Retina (tissue), 1 donor: ENCODE measurements around the gene HS1BP3.

Experiments
- DNase-seq: peaks from one replicate; pipeline ENCODE4 v3.0.0-alpha.2; 2016

The HS1BP3 gene, protein sequence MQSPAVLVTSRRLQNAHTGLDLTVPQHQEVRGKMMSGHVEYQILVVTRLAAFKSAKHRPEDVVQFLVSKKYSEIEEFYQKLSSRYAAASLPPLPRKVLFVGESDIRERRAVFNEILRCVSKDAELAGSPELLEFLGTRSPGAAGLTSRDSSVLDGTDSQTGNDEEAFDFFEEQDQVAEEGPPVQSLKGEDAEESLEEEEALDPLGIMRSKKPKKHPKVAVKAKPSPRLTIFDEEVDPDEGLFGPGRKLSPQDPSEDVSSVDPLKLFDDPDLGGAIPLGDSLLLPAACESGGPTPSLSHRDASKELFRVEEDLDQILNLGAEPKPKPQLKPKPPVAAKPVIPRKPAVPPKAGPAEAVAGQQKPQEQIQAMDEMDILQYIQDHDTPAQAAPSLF

DNA sequence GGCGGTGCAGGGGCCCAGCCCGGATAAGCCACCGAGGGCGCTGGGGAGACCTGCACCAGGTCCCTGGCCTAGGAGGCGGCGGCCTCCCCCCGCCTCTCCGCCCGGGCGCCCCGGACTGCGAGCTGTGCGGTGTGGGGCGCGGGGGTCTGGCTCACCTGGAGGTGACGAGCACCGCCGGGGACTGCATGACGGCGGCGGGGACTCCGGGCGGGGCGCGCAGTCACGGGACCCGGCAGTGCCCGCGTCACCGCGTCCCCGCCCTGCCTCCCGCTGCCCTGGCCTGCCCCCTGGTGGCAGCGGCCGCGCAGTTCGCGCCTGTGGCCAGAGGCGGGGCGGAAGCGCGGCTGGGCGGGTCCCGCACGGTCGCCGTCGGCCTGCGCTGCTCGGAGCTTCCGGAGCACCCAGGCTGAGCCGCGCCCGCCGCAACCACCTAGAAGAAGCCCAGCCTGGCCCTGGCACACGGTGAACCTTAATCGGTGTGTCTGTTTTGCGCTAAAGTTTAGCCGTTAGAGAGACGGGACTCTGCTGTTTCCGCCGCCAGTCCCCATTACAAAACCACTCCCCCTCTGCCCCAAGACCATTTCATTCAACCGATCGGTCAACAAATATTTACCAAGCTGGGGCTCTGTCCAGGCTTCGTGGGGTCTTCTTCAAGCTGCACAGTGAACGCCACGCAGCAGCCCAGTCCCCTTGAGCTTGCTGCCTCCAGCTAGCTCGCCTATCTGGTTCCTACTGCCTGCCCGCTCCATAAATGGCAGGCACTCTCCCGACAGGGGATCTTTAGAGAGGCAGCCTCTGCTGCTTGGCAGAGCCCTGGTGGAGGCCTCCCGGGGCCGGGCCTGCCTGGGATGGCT, at the start of gene HS1BP3:
TSS of gene HS1BP3 (minus strand) at position 222 of the 854 bp plus-strand sequence. CDS start at position 187, 35 bp downstream.
- peak; percentile 94 for DNase-seq

DNA sequence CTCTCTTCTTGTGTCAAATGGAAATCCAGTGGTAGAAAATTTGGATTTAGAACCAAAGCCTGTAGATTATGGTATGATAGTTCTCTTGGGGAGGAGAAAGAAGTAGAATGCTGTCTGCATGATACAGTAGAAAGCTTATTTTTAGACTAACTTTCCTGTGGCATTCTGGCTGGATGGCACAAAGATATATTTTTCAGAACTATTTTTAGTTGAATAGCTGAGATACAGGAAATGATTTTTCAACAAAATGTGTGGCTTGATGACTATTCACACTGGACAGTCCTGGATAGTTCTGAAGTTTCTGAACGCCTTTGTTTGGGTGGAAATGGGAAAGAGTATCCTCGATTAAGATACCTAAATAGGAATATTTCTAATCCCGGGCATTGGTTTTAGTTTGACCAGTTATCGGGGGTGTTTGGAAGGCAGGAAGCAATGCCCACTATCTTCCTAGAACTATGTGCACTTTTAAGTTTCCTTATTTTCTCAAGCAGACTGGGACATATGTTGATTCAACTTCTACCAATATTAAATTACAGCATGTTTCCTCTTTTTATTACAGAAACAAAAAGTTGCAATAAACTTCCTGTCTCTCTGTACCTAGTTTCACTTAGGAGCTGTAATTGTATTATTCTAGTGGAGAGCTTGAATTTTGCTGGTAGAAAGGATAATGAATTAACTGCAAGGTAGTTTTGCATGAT, 48.2 kb upstream of the HS1BP3 start:
- no peak for DNase-seq

DNA sequence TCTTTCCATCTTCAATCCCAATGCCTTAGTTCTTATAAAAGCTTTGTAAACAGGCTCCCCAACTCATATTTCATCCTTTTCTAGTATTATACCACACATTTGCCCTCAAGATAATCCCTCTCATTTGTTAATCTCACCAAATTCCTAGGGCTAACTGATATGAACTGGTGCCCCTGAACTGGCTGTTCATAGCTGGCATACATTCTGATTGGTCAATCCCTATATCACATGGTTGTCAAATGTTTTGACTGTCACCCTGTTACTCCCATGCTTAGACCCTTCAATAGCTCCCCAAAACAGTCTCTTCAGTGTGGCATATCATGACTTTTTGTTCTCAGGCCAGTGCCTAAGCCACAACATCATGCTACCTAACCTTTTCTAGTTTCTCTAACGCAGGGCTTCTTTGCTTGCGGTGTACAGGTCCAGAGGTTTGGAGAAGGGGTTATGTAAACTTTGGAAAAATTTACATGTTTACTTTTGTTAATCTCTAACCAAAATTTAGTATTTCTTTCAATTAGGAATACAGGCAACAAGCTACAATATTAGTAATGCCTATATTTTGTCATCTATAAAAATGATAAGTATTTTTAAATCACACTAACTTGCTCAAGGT, 46.5 kb upstream of the HS1BP3 start:
- DNase-seq: no peak

DNA sequence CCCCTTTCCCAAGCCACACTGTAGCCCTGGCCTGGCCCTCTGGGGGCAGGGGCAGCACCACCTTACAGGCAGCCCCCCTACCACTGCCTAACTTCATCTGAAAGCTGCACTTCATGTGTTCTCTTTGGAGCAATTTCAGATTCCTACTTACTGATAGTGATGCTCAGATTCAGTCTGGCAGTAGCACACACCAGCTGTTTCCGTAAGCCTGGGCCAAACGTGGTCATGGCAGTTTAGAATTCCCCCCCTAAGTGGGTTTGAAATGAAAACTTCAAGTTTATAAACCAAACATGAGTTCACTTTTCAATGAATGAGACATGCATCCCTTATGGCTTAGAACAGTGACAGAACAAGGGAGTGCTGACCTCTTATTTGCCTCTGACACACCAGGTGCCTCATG, 45.5 kb upstream of the HS1BP3 start:
- no peak for DNase-seq

DNA sequence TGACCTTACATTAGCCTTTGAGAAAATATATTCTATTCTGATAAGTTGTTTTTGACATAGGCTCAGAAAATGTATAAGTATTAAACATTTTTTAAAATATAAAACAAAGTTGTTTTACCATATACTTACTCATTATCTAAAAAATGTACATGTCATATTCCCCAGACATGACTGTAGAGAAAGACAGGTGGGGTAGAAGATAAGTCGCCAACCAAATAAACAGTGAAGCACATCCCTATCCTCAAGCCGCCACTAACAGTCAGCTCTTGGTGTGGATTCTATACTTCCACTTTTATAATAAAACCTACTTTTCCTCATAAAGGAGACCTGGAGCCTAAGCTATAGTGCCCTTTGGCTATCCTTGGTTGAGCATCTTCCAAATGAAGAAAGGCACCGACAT, 42.4 kb upstream of the HS1BP3 start:
- DNase-seq: no peak

DNA sequence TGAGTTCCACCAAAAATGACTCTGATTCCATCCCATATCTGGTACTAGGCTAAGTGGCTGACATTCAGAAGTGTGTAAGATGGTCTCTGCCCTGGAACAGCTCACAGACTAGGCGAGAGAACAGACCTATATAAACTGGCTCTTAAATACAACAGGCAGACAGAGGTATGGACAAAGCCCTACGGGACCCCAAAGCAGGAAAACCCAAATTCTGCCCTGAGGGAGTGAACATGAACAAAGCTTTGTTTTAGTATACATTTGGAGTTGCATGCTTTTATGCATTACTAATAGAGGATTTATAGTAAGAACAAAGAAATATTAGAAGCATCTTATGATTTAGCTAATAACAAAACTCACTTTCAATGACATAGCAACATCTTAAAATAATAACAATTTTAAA, 41.2 kb upstream of the HS1BP3 start:
- no peak for DNase-seq

DNA sequence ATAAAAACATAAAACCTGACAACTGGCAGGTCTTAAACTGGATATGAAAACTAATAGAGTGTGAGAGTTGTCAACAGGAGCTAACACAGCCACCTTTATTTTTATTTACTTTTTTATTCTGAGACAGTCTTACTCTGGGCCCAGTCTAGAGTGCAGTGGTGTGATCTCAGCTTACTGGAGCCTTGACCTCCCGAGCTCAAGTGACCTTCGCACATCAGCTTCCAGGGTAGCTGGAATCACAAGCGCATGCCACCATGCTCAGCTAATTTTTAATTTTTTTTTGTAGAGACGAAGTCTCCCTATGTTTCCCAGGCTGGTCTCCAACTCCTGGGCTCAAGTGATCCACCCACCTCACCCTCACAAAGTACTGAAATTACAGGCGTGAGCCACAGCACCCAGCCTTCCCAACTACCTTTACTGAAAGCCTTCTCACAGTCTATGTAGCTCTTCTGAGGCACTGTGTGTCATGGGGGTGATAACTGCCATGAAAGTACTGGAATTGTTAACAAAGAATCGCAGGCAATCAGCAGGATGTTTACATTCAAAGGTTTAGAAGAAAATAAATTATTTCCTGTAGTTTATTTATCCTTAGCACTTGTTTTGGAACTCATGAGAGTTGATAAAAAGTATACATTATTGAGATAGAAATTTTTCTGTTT, 40.3 kb upstream of the HS1BP3 start:
- no peak for DNase-seq

DNA sequence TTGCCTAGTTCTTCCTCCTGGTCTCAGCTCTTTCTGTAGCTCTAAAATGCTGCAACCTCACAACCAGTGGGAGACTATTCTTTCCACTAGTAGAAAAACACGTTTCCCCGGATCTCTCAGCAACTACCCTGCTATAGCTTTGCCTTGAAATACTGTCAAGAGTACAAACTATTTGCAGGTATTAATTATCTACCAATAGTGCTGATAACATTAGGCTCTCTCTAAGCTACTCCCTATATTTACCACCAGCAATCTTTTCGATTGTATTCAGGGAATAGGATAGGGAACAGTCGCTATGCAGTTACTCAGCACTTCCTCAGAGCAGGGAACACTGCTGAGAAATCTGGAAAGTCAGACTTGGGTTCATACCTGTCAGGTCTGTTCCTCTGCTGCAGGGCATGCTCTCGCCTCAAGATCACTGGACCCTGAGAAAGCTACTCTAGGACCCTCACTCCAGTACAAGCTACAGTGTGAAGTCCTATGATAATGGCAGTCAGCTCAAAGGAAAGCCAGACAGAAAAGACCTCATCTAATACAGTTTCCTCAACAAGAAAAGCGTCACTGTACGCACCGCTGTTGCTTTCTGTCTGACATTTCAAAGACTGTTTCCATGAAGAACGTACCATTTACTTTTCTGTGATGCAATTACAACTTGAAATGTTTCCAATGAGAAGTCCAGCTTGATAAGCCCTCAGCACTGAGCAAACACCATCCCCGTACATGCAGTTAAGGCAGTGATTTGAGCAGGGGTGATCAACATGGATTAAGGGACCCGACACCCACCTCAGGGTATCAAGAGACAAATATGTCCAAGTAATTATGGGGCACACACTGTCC, 38.7 kb upstream of the HS1BP3 start:
- no peak for DNase-seq

DNA sequence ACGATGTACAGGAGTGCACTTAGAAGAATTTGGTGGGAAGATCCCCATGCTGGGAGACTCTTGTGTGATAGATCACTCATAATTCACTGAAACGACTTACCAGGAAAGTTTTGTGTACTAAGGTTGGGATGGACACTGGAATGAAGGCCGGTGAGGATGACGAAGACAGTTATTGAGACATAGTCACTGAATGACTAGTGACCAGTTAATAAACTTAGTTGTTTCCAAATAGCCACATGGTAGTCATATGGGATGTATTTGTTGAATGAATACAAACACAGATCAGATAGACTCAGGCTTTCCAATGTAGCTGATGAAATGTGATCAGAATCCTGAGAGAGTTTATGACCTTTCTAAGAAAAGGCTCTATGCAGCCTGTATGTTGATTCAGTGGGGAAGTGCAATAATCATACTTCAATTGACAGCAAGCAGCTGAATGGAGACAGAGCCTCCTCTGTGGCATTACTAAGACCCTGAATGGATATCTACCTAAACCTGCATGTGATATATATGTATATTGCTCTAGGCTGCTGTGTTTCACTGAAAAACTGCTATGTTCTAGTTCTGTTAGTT, 36.4 kb upstream of the HS1BP3 start:
- DNase-seq: no peak

DNA sequence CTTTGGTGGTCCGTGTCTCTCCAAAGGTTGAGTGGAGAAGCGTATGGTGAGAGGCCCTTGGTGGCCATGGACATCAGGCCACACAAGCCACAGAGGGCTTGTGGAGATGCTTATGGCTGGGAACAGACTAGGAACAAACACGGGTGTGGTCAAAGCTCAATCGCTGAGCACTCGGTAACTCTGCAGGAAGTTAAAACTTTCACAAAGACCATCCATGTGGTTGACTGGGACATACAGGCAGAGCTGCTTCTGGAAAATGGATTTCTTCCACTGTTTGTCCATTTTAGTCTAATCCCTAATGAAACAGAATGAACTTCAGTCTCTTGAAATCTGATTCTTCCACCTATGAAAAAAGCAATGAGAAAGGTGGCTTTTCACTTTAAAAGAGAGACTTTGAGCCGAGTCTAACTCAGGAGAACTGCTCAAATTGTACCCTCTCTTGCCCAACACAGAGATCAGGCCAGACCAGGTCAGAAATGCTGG, 33.7 kb upstream of the HS1BP3 start:
- DNase-seq: no peak

DNA sequence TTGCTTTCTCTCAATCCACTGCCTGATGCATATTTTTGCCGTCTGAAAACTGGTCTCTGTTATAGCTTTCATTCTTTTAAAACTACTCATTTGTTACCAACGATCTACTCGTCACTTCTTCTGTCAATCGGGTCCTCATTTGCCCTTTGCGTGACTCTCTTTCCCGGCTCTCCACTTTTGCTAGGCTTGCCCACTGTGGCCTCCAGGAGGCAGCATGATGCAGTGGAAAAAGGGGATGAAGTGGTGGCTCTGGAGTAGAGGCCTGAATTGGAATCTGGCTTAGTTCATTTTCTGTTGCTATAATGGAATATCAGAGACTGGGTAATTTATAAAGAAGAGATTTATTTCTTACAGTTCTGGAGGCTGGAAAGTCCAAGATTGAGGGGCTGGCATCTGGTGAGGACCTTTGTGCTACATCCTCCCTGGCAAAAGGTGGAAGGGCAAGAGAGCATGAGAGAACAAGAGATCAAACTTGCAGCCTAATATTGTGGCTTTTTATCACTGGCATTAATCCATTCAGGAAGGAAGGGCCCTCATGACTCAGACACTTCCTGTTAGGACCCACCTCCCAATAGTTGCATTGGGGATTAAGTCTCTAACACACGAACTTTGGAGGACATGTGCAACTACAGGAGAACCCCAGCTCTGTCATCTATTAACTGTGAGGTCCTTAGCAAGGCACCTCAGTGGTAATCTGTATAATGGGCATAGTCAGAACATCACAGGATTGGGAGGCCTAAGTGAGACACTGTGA, 31.4 kb upstream of the HS1BP3 start:
- no peak for DNase-seq

DNA sequence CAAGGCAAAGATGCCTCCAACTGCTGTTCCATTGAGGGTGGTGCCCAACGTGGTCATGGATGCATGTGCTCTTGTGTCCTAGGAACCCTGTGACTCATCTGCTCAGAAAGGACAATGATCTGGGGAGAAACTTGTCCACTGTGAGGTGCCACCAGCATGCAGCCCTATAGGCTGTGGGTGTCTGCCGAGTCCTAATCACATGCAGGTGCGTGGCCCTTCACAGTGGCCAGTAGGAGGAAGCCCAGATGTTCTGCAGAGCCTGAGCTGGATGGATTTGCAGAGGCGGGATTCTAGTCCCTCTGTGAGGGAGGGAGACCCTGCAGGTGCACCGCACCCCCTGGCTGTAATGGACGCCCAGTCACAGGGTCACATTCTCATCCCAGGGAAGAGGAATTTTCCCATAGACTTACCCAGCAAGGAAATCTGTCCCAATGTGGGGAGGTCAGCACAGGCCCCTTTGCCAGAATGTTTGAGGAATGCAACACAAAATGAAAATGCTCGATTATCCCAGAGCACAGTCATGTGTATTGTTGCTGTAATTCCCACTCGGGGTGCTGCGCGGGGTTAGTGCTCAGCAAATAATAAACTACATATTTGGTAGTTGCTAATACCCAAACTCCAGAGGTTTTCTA, 30.0 kb upstream of the HS1BP3 start:
- DNase-seq: no peak

DNA sequence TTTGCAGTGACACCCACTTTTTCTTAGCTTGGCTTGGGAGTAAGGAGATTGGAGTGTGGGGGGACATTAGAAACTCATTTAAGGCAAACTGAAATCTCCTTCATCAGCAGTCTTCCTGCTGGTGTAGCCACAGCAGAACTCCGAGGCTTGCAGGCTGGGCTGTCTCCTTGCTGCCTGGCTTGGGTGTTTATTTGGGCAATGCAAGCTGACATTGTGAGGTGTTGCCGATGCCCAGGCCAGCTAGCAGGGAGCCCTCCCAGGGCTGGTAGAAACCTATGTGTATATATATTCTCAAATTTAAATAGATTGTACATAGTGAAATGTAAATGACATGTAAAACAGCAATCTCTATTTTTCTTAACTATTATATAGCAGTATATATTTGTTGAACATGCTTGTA, 27.9 kb upstream of the HS1BP3 start:
- no peak for DNase-seq

DNA sequence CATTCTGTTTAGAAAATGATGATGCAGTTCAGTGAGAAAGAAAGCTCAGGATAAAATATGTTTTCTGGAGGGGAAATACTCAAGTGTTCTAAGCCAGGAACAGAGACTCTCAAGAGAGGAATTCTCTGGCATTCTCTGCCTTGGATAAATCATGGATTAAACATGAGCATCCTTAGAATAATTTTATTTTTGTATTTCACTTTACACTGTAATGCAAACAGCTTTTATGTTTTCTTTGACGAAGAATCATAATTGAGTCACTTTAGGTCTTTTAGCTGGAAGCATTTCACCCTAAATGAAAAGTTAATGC, 27.1 kb upstream of the HS1BP3 start:
- no peak for DNase-seq

DNA sequence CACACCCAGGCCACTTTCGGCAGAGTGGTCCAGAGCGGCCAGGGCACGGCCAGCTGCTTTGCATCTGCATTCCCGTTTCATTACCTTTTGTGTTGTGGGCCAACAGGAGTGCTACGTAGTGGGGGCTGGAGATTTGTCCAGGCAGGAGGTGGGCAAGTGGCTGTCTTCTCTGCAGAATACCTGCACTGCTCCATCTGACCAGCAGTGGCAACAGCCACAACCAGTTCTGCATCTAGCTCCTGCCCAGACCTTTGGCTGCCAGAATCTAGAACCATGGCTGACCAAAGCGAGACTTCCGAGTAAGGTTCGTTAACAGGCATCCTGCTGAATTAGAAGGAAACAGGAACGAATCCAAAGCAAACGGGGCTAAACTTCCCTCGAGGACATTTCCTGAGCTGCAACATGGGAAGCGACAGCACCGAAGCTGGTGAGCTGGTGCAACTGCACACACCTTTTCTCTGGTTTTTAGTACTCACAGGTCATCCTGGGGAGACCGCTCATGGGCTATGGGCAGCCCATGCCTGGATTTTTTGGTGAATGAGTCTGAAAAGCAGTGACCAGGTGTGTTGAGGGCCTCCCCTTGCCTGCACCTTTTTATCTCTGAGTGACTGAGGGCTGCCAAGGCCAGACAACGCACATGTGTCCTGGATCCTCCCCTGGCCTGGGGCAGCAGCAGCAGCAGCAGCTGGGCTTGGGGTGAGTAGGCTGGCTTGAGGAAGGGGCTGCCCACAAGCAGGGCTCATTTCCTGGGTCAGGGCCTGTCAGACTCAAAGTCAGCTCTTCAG, 26.6 kb upstream of the HS1BP3 start:
- DNase-seq: peak; percentile 4

DNA sequence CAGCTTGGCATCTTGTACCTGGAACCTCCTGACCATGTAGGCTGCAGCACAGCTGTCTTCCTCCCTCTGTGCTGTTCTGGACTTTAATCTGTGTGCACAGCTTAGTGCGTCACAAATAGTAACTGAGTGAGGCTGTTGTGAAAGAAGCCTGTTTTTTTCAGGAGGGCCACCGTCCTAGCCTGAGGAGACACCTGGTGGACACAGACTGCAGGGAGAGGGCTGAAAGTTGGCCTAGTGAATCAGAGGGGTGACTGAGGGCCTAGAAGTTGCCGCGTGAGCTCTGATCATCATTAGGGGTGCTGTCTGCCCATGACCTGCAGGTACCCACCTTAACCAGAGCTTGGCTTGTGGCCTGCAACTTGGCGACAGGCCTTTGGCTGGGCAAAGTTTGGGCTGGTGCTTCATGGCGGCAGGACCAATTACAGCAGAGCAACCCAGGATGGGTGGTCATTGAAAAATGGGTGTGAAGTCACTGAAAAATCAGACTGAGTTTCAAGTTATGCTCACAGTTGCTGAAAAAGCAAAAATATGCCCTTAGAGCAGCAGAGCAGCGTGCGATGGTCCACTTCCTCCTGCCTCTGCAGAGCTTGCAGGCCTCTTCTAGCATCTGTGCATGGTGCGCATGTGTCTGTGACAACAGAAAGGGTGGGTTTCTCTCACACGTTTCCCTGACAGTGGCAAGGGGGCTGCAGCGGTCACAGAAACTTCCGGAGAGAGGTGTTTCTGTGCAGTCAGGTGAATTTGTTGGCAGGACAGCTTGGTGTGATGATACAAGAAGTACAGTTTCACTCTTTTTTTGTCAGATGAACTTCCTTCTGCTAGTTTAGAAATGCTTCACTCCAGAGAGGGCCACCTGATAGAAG, 25.7 kb upstream of the HS1BP3 start:
- DNase-seq: peak; percentile 1

DNA sequence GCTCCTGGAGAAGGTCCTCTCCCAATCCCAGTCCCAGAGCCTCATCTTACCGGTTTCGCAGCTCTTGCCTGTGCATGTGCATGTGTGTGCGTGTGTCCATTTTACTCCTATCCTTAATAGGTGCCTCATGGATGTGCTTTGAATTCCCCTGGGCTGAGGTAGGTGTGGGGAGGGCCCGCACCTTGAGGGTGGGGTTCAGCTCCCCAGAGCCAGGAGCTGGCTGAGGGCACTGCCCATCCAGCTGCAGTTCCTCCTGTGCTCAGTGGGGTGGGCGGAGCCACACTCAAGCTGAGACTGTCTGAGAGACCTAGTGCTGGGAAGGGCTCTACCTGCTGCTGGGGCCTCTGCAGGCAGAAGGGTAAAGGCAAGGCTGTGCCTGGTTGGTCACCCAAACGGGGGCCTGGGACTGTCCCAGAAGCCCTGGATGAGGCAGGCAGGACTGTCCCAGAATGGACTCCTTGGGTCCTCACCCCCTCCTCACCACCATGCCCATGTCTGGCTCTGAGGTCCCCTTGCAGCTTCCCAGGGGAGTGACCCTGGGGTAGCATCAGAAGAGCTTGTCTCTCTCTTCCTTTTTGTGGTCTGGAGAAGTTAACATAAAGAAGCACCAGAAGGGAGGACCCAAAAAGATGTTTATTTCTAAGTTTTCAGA, 24.9 kb upstream of the HS1BP3 start:
- DNase-seq: peak; percentile 5
